ENCODE results near the gene NEO1.

DNA sequence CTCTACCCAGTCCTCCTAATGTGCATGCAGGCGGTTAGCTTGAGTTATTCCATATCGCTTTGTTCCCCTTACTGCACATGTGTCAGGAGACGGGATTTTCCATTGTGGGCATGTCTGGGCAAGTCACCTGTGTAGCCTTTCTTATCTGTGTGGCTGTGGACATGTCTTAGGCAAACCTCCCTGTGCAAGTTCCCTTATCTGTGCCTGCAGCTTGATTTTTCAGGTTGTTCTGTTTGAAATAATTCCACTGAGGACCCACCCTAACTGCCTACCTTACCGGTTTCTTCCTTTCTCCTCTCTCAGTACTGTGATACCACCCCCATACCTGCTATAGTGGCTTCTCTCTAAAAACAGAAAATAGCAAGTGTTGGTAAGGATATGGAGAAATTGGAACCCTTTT is 113.6 kb downstream of the NEO1 start:
- no peak for TF ChIP-seq SMC3 (conservative IDR thresholded peaks at IDR 0.05; ENCODE audit: poor library complexity)
- no peak for TF ChIP-seq REST (IDR thresholded peaks at IDR 0.05; ENCODE audit: borderline replicate concordance)
- TF ChIP-seq, protein P1, sequence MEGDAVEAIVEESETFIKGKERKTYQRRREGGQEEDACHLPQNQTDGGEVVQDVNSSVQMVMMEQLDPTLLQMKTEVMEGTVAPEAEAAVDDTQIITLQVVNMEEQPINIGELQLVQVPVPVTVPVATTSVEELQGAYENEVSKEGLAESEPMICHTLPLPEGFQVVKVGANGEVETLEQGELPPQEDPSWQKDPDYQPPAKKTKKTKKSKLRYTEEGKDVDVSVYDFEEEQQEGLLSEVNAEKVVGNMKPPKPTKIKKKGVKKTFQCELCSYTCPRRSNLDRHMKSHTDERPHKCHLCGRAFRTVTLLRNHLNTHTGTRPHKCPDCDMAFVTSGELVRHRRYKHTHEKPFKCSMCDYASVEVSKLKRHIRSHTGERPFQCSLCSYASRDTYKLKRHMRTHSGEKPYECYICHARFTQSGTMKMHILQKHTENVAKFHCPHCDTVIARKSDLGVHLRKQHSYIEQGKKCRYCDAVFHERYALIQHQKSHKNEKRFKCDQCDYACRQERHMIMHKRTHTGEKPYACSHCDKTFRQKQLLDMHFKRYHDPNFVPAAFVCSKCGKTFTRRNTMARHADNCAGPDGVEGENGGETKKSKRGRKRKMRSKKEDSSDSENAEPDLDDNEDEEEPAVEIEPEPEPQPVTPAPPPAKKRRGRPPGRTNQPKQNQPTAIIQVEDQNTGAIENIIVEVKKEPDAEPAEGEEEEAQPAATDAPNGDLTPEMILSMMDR (IDR thresholded peaks at IDR 0.05; ENCODE audit: poor library complexity, severe bottlenecking) = no peak
- no peak for TF ChIP-seq EZH2 (IDR thresholded peaks at IDR 0.05; ENCODE audit: borderline replicate concordance, insufficient read depth, low read length, poor library complexity, severe bottlenecking)
- no peak for TF ChIP-seq RAD21 (conservative IDR thresholded peaks at IDR 0.05)

Measured in neural cell (in vitro differentiated cells).